Ureter (tissue), 1 donor: Measurements from ENCODE around the gene PRDM8. TPM values are rescaled to one million over a fixed set of nuclear protein-coding genes. Genes with fewer than 3 reads are reported as not detected.
"Not testable (repeated sequence)": the region's sequence is repeated elsewhere in the genome, so short reads cannot be mapped to it uniquely, and the experiment has no call there.

ENCODE experiments used
- DNase-seq: peaks from one replicate; pipeline ENCODE4 v3.0.0-alpha.2; 2020; ENCODE audit warnings: low spot score
- total RNA-seq: library from RNA; stranded (reverse); gene quantifications from one replicate; pipeline ENCODE4 v1.2.4, GENCODE V29; 2023
- donor health status: DM: yes; HTN: yes; CAD: no.

PRDM8 gene
- total RNA-seq = 8.3 TPM

- DNase-seq = no peak
These were observed at the start of gene PRDM8 for GRCh38 chr4:80196922-80197573. Gene PRDM8 (plus strand): TSS chr4:80197503. CDS start chr4:80200081, 2,578 bp downstream.

DNA sequence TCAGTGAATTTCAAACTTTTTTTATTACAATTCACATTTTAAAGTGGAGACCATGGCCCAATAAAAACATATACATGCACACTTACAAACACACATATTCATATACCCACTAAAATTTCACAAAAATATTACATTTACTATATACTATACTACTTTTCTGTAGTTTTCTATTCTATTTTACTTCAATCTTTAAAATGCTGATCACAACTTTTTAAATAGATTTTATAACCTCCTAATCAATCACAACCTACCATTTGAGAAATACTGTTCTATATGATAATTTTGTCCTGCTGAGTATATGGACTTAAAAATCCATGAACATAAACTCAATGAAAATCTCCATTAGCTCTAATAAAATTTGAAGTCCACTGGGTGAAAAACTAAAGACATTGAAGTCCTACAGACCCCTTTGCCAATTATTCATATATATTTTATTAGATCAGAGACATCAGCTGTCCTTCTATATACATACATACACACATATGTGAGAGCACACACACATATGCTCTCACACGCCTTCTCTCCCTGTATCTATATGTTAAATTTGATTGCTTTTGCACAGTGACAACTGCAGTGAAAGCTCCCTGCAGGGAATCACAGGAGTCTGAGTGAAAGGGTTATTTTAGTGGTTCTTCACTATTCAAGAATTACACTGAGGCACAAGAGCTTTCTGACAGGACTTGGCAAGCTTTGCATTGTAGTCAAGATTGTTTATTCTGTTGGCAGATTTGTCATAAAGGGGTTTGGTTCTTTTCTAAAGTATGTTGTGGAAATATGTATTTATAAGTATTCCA is 46.7 kb upstream of the PRDM8 start:
- DNase-seq = no peak

DNA sequence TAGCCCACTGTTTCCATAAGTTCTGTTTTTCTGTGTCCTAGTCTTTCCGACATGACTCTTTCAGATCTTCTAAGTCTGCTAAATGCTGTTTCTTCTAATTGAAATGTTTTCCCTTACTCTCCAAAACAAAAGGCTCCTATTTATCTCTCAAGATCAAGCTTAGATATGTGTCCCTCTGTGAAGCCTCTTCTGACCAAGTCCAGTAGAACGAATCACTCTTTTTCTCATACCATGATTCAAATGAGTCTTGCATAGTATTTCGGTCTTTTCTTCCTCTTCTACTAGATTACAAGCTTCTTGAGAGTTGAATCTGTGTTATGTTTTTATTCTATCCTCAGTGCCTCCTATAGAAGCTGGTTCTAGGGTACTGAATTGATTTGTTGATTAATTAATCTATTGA is 45.3 kb upstream of the PRDM8 start:
- DNase-seq = no peak

GRCh38 chr4:80153874-80154544 is 43.3 kb upstream of the PRDM8 start:
- DNase-seq = no peak

DNA sequence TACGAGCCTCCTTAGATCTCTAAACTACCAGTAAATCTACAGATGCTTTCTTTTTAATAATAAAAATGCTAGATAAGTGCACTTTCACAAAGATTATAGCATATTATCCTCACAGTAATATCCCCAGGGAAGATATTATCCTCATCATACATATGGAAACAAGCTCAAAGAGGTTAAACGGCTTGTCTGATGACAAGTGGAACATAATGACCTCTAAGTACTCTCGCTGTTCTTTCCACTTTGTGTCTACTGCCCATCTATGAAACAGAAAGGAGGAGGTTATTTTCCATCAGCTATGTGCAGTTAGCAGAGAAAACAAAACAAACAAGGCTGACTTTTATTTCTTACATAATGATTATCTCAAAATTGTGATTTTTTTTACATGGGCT is 42.8 kb upstream of the PRDM8 start:
- no peak for DNase-seq

DNA sequence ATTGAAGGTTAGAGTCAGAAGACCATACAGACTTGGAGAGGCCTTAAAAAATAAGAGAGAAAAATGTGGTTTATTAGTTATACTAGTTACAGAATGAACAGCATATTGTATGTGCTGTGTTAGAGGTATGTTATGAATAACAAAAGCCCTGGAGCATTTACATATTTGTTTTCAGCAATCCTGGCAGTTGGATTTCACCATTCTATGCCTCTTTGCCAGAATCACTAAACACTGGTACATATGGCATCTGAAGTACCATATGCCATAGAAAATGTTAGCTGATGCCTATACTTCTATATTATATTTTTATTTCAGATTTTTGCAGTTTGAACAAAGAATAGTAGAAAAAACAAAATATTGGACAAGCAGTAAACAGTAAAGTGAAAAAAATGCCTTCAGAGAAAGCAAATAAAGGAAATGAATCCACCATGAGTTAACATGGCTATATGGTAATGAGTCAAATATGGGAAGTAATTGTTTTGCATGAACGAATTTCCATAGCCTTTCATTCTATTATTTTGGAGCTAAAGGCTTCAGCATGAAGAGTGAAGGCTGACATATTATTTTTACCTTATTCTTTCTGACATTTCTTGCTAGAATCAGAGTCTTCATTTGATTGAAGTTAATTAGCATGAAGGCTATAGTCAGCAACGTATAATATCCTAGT is 41.9 kb upstream of the PRDM8 start:
- no peak for DNase-seq

- no peak for DNase-seq
These were observed 40.9 kb upstream of the PRDM8 start for GRCh38 chr4:80156410-80156809.

GRCh38 chr4:80161413-80162058 is 35.8 kb upstream of the PRDM8 start:
- no peak for DNase-seq

DNA sequence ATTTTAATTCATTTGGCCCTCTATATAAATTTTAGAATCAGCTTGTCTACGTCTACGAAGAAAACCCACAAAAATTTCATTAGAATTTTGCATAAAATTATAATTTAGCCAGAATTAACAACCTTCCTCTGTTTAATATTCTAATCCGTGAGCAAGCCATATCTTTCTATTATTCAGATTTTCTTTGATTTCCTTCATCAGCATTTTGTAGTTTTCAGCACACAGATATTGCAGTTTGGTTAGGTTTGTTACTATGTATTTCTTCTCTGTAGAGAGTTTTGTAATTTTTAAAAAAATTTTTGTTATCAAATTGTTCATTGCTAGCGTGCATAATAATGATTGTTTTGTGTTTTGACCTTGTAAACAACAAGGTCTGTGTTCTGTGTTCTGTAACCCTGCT is 34.9 kb upstream of the PRDM8 start:
- DNase-seq = no peak

- no peak for DNase-seq
These were observed 31.4 kb upstream of the PRDM8 start for GRCh38 chr4:80165855-80166254.

- DNase-seq = no peak
These were observed 26.1 kb upstream of the PRDM8 start for GRCh38 chr4:80171251-80171650.

DNA sequence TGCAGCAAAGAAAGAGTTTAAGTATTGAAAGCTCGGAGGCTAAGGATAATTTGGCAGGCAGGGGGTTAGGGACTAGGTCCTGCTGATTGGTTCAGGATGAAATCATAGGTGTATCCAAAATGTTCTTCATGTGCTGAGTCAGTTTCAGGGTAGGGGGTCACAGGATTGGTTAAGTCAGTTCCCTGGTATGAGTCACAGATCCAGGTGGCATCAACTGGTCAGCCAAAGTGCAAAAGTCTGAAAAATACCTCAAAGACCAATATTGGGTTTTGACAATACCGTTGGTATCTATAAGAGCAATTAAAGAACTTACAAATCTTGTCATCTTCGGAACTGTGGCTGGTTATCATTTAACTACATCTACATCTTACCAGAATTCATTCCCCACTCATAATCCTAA is 25.6 kb upstream of the PRDM8 start:
- no peak for DNase-seq

- DNase-seq = no peak
These were observed 25.1 kb upstream of the PRDM8 start for GRCh38 chr4:80172203-80172602.

DNA sequence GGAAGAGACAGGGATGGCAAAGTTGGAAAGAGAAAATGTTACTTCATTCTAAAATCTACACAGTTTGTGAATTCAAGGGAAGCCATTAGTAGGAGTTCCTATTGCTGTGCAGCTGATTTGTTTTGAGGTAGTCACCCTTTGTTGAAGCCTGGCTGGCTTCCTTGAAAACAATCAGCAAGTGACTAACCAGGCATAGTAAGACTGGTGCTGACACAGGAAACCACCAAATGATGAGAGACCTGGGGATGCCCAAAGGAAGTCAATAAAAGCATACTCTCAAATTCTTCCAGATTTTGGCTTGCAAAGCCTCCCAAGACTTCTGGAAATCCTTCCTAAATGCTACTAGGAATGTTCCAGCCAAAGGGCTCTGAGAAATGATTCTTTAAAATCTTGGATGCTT is 23.9 kb upstream of the PRDM8 start:
- no peak for DNase-seq

- no peak for DNase-seq
These were observed 23.5 kb upstream of the PRDM8 start for GRCh38 chr4:80173841-80174240.

- not testable (repeated sequence) for DNase-seq
These were observed 19.5 kb upstream of the PRDM8 start for GRCh38 chr4:80177793-80178192.

DNA sequence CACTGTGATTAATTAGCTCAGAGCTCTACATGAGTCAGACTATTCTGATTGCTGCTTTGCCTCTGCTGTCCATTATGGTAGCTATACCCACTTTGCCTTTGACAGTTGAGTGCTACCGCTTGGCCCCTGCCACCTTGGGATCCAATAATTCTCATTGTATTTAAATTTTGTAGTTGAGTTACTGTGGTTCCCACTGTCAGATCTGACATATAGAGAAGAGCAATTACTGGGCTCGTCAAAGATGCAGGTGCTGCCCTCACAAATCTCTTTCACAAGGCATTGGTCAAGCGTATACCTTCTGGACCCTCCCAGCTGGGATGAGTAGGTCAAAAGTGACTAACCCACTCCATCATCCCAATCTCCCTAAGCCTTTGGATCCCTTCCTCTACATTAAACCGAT is 18.3 kb upstream of the PRDM8 start:
- no peak for DNase-seq

- no peak for DNase-seq
These were observed 17.6 kb upstream of the PRDM8 start for GRCh38 chr4:80179637-80180161.

GRCh38 chr4:80180743-80181142 is 16.6 kb upstream of the PRDM8 start:
- DNase-seq = no peak

GRCh38 chr4:80182237-80182866 is 15.0 kb upstream of the PRDM8 start:
- DNase-seq = no peak
